ENCODE measurements around the gene C4BPB. TPM values are rescaled to one million over a fixed set of nuclear protein-coding genes. Genes with fewer than 3 reads are reported as not detected.

The C4BPB gene
- total and polyA plus RNA-seq, 2 of the 13 experiments (the other 11 are each of a cell fraction or from before 2014, with no cell fraction given): 155 to 266 TPM

DNA sequence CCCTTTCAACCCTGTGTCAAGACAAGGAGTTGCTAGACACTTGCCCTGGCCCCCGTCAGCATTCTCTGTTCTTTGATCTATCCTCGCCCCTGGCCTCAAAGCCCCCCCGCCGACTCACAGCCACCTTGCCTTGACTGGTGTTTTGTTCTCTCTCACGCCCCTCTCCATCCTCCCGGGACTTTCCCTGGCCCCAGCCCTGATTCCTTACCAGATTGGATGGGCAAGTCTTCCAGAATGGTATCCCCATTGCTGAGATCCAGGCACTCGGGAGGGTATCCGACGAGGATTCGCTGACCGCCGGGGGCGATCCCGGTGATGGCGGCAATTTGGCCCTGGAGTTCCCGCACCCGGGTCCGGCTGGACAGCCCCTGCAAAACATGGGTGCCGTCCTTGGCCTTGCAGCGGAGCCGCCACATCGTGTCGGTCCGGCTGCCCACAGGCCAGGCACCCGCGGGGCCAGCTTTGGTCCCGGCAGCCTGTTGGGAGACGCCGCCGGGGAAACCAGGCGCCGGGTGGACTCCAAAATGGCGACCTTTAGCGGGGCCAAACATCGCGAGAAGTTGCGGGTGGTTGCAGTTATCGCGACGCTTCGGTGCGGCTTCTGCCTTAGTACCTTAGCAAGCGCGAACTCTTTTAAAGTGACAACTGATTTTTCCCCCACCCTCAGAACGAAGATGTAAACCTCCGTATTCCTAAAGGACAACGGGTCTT is 38.0 kb upstream of the C4BPB start (continued):
- TF ChIP-seq, protein P1, sequence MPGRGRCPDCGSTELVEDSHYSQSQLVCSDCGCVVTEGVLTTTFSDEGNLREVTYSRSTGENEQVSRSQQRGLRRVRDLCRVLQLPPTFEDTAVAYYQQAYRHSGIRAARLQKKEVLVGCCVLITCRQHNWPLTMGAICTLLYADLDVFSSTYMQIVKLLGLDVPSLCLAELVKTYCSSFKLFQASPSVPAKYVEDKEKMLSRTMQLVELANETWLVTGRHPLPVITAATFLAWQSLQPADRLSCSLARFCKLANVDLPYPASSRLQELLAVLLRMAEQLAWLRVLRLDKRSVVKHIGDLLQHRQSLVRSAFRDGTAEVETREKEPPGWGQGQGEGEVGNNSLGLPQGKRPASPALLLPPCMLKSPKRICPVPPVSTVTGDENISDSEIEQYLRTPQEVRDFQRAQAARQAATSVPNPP (CRISPR knock-in tag; IDR thresholded peaks at IDR 0.05): 0 out of 2 replicates have a peak, but pooled peaks have one; percentile 22
- TF ChIP-seq, protein P2, sequence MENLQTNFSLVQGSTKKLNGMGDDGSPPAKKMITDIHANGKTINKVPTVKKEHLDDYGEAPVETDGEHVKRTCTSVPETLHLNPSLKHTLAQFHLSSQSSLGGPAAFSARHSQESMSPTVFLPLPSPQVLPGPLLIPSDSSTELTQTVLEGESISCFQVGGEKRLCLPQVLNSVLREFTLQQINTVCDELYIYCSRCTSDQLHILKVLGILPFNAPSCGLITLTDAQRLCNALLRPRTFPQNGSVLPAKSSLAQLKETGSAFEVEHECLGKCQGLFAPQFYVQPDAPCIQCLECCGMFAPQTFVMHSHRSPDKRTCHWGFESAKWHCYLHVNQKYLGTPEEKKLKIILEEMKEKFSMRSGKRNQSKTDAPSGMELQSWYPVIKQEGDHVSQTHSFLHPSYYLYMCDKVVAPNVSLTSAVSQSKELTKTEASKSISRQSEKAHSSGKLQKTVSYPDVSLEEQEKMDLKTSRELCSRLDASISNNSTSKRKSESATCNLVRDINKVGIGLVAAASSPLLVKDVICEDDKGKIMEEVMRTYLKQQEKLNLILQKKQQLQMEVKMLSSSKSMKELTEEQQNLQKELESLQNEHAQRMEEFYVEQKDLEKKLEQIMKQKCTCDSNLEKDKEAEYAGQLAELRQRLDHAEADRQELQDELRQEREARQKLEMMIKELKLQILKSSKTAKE (CRISPR knock-in tag; IDR thresholded peaks at IDR 0.05; ENCODE audit: borderline replicate concordance): no peak
- TF ChIP-seq SRY (CRISPR knock-in tag; IDR thresholded peaks at IDR 0.05) (peak; percentile 80; the same call in 1 of the 2 replicates), ZC3H4 (CRISPR knock-in tag; IDR thresholded peaks at IDR 0.05; ENCODE audit: borderline replicate concordance) (no peak), MTA3 (CRISPR knock-in tag; IDR thresholded peaks at IDR 0.05) (no peak), CCDC6 (CRISPR knock-in tag; IDR thresholded peaks at IDR 0.05) (0 out of 2 replicates have a peak, but pooled peaks have one; percentile 60), LCORL (IDR thresholded peaks at IDR 0.05) (no peak), LCORL (CRISPR knock-in tag; IDR thresholded peaks at IDR 0.05) (no peak), ZNF569 (CRISPR knock-in tag; IDR thresholded peaks at IDR 0.05; ENCODE audit: borderline replicate concordance) (no peak), RAD21 (CRISPR knock-in tag; IDR thresholded peaks at IDR 0.05) (no peak), NCOA5 (CRISPR knock-in tag; IDR thresholded peaks at IDR 0.05) (no peak), DNMT1 (CRISPR knock-in tag; IDR thresholded peaks at IDR 0.05) (no peak), JDP2 (CRISPR knock-in tag; IDR thresholded peaks at IDR 0.05; ENCODE audit: borderline replicate concordance) (no peak), CCAR2 (optimal IDR thresholded peaks at IDR 0.05; ENCODE audit: low read depth, low read length) (no peak), HNRNPL (IDR thresholded peaks at IDR 0.05; ENCODE audit: low read depth, low read length) (0 out of 2 replicates have a peak, but pooled peaks have one; percentile 19), MYC (CRISPR knock-in tag; IDR thresholded peaks at IDR 0.05; ENCODE audit: borderline replicate concordance) (no peak; the same call in 1 of the 2 replicates)
- TF ChIP-seq, protein P3, sequence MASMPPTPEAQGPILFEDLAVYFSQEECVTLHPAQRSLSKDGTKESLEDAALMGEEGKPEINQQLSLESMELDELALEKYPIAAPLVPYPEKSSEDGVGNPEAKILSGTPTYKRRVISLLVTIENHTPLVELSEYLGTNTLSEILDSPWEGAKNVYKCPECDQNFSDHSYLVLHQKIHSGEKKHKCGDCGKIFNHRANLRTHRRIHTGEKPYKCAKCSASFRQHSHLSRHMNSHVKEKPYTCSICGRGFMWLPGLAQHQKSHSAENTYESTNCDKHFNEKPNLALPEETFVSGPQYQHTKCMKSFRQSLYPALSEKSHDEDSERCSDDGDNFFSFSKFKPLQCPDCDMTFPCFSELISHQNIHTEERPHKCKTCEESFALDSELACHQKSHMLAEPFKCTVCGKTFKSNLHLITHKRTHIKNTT (CRISPR knock-in tag; IDR thresholded peaks at IDR 0.05): no peak
- TF ChIP-seq, protein P4, sequence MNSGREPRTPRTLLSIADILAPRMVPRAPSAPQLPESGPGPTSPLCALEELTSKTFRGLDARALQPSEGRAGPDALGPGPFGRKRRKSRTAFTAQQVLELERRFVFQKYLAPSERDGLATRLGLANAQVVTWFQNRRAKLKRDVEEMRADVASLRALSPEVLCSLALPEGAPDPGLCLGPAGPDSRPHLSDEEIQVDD (CRISPR knock-in tag; IDR thresholded peaks at IDR 0.05; ENCODE audit: borderline replicate concordance): no peak
- TF ChIP-seq, protein P5, sequence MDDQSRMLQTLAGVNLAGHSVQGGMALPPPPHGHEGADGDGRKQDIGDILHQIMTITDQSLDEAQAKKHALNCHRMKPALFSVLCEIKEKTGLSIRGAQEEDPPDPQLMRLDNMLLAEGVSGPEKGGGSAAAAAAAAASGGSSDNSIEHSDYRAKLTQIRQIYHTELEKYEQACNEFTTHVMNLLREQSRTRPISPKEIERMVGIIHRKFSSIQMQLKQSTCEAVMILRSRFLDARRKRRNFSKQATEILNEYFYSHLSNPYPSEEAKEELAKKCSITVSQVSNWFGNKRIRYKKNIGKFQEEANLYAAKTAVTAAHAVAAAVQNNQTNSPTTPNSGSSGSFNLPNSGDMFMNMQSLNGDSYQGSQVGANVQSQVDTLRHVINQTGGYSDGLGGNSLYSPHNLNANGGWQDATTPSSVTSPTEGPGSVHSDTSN (CRISPR knock-in tag; IDR thresholded peaks at IDR 0.05; ENCODE audit: borderline replicate concordance): no peak
- TF ChIP-seq, protein P6, sequence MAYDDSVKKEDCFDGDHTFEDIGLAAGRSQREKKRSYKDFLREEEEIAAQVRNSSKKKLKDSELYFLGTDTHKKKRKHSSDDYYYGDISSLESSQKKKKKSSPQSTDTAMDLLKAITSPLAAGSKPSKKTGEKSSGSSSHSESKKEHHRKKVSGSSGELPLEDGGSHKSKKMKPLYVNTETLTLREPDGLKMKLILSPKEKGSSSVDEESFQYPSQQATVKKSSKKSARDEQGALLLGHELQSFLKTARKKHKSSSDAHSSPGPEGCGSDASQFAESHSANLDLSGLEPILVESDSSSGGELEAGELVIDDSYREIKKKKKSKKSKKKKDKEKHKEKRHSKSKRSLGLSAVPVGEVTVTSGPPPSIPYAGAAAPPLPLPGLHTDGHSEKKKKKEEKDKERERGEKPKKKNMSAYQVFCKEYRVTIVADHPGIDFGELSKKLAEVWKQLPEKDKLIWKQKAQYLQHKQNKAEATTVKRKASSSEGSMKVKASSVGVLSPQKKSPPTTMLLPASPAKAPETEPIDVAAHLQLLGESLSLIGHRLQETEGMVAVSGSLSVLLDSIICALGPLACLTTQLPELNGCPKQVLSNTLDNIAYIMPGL (CRISPR knock-in tag; IDR thresholded peaks at IDR 0.05; ENCODE audit: borderline replicate concordance in 1 of 2, low read depth in 1 of 2): peak; percentile 62 to 88
